Fibroblast of skin of right quadriceps (primary cell): ENCODE results near the gene CD300A.

Source experiments
- DNase-seq: peaks from one replicate; pipeline ENCODE4 v3.0.0-alpha.2; 2013

Gene CD300A

GRCh38 chr17:74522381-74523105, 56.1 kb downstream of the CD300A start:
- no peak for DNase-seq

DNA sequence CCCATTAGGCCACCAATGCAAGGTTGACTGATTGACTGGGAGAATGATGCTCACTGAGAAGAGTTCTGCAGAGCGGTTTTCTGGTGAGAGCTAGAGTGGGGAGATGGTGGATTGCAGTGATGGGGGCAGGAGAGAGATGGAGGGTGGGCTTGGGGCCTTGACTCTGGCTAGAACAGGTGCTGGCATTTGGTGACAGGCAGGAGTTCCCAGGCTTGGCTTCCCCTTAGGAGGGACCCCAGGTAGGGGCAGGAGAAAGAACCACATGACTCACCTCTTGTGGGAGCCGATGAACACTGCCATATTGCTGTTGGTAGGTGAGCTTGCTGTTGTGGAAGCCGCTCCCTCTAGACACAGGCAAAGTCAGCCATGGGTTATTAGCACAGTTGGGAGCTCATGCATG, 56.9 kb downstream of the CD300A start:
- DNase-seq, result no peak

GRCh38 chr17:74524653-74525464, 58.4 kb downstream of the CD300A start:
- DNase-seq, result no peak

DNA sequence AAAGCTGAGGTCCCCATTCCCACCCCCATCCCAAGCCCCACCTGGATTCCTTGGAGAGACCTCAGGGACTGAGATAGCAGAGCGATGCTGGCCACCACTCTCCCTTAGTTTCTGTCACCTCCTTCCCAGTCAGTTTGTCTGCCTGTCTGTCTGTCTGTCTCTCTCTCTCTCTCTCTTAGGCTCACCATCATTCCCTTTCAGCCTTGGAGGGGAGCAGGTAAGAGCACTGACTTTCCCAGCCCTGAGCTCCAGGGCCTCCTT, 59.0 kb downstream of the CD300A start:
- DNase-seq, result no peak

- no peak for DNase-seq
Observed at GRCh38 chr17:74525781-74526288, 59.4 kb downstream of the CD300A start.

DNA sequence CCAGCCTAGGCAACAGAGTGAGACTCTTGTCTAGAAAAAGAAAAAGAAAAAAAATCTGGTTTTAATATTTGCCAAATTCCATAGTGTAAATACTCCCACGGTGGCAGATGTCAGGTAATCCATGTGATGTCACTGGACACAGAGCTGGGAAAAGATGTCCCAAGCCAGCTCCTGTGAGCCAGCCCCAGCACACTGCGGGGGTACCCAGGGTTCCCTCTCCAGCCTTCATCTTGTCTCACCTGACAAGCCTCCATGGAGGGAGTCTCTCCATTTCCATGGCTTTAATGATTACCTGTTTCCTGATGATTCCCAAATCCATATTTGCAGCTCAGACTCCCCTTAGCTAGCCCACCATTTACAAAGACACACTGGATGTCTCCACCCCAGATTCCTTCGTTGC, 60.2 kb downstream of the CD300A start:
- no peak for DNase-seq

DNA sequence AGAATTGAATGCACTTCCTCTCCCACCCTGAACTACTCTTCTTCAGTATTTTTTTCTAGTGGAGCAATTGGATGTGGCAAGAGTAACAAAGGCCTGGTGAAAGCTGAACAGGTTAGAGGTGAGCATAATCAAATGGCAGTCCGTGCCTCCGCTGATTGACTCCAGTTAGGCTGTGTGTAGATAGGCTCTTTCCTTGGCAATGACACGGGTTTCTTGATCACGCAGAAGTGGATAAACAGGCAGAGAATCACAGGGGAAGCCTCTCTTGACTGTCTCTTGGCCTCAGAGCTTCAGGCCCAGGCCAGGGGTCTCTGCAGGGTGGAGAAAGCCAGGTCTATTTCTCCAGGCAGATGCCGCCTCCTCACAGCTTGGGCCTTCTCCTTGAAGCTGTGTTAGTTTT, 60.6 kb downstream of the CD300A start:
- DNase-seq, result no peak

GRCh38 chr17:74527756-74528155, 61.3 kb downstream of the CD300A start:
- no peak for DNase-seq

- DNase-seq, result no peak
Observed at GRCh38 chr17:74528491-74529199, 62.2 kb downstream of the CD300A start.

DNA sequence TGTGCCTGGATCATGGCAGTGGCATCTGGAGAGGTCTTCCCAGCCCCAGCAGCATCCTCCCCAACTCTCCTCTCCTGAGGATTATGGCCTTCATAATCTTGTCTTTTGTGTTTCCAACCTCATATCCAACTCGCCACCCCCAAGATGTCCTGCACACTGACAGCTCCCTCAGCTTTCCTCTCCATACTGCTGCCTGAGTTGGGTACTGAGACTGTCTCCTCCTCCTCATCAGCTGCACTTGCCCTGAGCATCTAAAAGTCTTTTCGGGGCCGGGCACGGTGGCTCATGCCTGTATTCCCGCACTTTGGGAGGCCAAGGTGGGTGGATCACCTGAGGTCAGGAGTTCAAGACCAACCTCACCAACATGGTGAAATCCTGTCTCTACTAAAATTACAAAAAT, 62.8 kb downstream of the CD300A start:
- no peak for DNase-seq

DNA sequence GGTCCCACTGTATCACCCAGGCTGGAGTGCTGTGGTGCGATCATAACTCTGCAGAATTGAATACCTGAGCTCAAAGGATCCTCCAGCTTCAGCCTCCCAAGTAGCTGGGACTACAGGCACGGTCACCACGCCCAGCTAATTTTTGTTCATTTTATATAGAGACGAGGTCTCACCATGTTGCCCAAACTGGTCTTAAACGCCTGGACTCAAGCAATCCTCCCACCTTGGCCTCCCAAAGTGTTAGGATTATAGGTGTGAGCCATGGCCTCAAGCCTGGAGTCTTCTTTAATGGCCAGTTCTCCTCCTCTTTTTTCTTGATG, 64.4 kb downstream of the CD300A start:
- DNase-seq, result no peak

- DNase-seq, result no peak
Observed at GRCh38 chr17:74531231-74531761, 64.9 kb downstream of the CD300A start, which contains the start of gene CD300LB. Gene CD300LB (minus strand): TSS chr17:74531475. CDS start chr17:74531350, 125 bp downstream.

- no peak for DNase-seq
Observed at GRCh38 chr17:74532115-74532514, 65.7 kb downstream of the CD300A start.
